ENCODE results near the gene MEAK7. TPM values are rescaled to one million over a fixed set of nuclear protein-coding genes. Genes with fewer than 3 reads are reported as not detected.

Gene MEAK7
- total RNA-seq, 4 donors from 2014 or later = 2.6 to 7.1 (median 5.0) TPM

DNA sequence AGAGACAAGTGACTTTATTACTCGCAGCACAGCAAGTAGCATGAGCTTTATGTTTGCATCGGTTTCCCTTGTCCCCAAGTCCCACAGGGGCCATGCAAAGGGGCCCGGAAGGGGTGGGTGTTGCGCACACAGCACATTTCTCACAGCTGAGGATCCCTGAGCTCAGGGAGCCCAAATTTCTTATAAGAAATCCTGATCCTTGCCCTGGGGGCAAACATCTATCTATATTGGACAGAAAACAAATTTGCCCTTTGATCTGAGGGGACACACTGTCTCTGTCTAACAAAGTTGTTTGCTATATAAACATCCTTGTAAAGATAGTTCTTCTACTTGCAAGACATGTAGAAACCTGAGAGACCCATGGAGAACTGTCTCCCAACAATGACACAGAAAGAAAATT, 35.7 kb upstream of the MEAK7 start:
- intact Hi-C loops (cut with DNase I; ENCODE audit: low total_unique reads) = no loop called here
- Histone ChIP-seq H3K27ac (no peak overlapping the region), H3K36me3 (no peaks in the 10 kb centered on the region), H3K27me3 (peaks cover 0 to 5% (median 0%) of the 10 kb centered on the region in 3 donors), H3K4me3 (no peak overlapping the region), H3K4me1 (peaks cover 7% of the 10 kb centered on the region in 2 donors), H3K9me3 (no peaks in the 10 kb centered on the region)
- no peak for DNase-seq
- ATAC-seq = no peak
- TF ChIP-seq, protein P1, sequence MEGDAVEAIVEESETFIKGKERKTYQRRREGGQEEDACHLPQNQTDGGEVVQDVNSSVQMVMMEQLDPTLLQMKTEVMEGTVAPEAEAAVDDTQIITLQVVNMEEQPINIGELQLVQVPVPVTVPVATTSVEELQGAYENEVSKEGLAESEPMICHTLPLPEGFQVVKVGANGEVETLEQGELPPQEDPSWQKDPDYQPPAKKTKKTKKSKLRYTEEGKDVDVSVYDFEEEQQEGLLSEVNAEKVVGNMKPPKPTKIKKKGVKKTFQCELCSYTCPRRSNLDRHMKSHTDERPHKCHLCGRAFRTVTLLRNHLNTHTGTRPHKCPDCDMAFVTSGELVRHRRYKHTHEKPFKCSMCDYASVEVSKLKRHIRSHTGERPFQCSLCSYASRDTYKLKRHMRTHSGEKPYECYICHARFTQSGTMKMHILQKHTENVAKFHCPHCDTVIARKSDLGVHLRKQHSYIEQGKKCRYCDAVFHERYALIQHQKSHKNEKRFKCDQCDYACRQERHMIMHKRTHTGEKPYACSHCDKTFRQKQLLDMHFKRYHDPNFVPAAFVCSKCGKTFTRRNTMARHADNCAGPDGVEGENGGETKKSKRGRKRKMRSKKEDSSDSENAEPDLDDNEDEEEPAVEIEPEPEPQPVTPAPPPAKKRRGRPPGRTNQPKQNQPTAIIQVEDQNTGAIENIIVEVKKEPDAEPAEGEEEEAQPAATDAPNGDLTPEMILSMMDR (IDR thresholded peaks at IDR 0.05 in 4 of 5, conservative IDR thresholded peaks at IDR 0.05 in 1 of 5) = no peak
- no peak for TF ChIP-seq POLR2A (IDR thresholded peaks at IDR 0.05)
- in situ Hi-C loops (cut with MboI; ENCODE audit: low sequenced_read_pairs in 4 of 4) = no loop called here

DNA sequence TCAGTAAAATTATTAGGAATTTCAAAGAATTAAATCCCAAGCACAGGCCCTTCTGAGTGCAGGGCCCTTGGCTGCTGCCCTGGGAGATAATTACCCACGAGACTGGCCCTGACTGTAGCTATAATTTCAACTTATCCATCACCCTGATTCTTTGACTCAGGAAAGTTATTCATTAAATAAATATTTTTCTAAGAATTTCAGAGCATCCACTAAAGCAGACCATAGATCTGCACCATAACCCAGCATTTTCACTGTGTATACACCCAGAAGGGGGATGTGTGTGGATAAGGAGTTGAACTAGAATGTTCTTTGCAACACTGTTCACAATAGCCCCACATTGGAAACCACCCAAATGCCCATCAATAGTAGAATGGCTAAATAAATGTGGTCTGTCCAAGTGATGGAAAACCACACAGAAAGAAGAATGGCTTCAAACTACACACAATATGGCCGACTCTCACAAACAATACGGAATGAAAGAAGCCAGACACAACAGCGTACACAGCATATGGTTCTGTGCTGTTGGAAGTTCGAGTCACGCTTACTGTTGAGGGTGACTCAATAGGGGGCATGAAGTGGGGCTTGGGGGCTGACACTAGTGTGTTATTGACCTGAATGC, 33.9 kb upstream of the MEAK7 start:
- Histone ChIP-seq H3K27ac (no peak overlapping the region), H3K36me3 (no peaks in the 10 kb centered on the region), H3K4me3 (no peak overlapping the region), H3K9me3 (no peaks in the 10 kb centered on the region), H3K4me1 (no peaks in the 10 kb centered on the region), H3K27me3 (no peaks in the 10 kb centered on the region)
- DNase-seq (no peak), ATAC-seq (no peak)
- no peak for TF ChIP-seq POLR2A (IDR thresholded peaks at IDR 0.05)
- TF ChIP-seq, protein P1 (IDR thresholded peaks at IDR 0.05 in 4 of 5, conservative IDR thresholded peaks at IDR 0.05 in 1 of 5) = no peak
- in situ Hi-C loops (cut with MboI; ENCODE audit: low sequenced_read_pairs in 4 of 4) (no loop called here), intact Hi-C loops (cut with DNase I; ENCODE audit: low total_unique reads) (no loop called here)

DNA sequence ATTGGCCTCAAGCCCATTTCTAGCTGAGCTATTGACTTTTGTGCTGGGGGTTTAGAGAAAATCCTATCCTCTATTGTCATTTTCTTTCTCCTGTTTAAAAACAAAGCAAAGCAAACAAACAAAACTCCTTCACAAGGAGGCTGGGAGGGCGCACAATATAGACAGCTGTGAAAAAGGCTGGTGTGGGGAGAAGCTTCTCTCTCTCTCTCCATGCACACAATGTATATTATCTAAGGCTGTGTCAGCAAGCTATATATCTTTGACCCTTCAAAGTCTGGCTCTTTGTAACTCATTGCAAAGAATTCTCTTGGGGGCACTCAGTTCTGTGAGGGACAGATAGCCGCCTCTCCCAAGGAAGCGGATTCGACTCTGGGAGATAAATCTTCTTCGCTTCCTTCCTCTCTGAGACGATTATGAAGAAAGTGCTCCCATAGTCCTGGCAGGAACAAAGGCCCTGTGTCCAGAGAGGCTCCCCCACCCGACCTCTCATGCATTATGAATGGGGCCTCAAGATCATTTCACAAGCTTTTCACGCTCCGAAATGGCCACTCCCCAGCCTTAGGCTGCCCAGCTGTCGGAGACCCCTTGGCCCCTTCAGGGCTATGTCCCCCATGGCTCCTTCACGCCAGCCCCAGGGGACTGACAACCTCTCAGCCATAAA, 33.2 kb upstream of the MEAK7 start:
- no peak overlapping the region for H3K27ac ChIP-seq

DNA sequence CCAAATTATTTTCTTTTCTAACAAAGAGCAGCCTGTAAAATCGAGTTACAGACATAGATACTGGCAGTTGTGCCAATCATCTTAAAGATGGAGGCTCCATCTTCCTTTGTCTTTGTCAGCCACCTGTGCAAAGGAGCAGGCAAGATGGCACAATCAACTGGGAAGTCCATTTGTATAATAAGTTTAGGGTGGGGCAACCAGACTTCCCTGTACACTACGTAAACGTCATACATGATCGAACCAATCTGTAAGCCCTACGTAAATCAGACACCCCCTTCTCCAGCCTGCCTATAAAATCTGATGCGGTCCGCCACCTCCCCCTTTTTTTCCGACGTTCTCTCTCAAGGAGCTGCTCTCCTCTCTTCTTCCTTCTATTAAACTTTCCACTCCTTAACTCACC, 31.4 kb upstream of the MEAK7 start:
- no peak overlapping the region for H3K4me3 ChIP-seq
- no peaks in the 10 kb centered on the region for H3K36me3 ChIP-seq
- no peaks in the 10 kb centered on the region for H3K9me3 ChIP-seq
- peaks cover 7 to 14% of the 10 kb centered on the region in 2 donors for H3K4me1 ChIP-seq
- no peak for ATAC-seq
- H3K27ac ChIP-seq = no peak overlapping the region
- intact Hi-C loops (cut with DNase I; ENCODE audit: low total_unique reads) (no loop called here), in situ Hi-C loops (cut with MboI; ENCODE audit: low sequenced_read_pairs in 4 of 4) (no loop called here)
- DNase-seq = no peak
- no peaks in the 10 kb centered on the region for H3K27me3 ChIP-seq
- no peak for TF ChIP-seq POLR2A (IDR thresholded peaks at IDR 0.05)
- TF ChIP-seq, protein P1 (IDR thresholded peaks at IDR 0.05 in 4 of 5, conservative IDR thresholded peaks at IDR 0.05 in 1 of 5) = no peak

More for the DNA sequence above, 33.2 kb upstream of the MEAK7 start:
- DNase-seq = no peak
- intact Hi-C loops (cut with DNase I; ENCODE audit: low total_unique reads) = no loop called here
- H3K9me3 ChIP-seq = no peaks in the 10 kb centered on the region
- ATAC-seq = no peak
- no peaks in the 10 kb centered on the region for H3K27me3 ChIP-seq
- in situ Hi-C loops (cut with MboI; ENCODE audit: low sequenced_read_pairs in 4 of 4) = no loop called here
- TF ChIP-seq POLR2A (IDR thresholded peaks at IDR 0.05) = no peak
- H3K4me1 ChIP-seq = peaks cover 0 to 2% of the 10 kb centered on the region in 2 donors
- no peak overlapping the region for H3K4me3 ChIP-seq
- H3K36me3 ChIP-seq = no peaks in the 10 kb centered on the region

DNA sequence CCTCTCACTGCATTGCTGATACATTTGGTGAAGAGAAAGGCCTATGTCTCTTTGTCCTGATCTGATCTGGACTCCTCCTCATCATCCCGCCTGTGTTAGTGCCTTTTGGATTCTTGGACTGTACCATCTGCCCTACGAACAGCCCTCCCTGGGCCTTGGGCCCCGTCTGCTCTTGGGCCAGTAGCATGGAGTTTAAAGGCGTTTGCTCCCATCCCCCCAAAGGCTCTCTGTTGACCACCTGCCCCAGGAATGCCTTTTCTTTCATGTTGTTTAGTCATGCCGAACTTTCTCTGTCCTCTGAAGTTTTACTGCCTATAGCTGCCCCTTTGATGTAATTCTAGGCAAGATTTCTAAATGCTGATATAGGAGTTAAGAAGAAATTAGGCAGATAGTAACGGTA, 30.9 kb upstream of the MEAK7 start:
- no peak overlapping the region for H3K4me3 ChIP-seq
- intact Hi-C loops (cut with DNase I; ENCODE audit: low total_unique reads) = no loop called here
- in situ Hi-C loops (cut with MboI; ENCODE audit: low sequenced_read_pairs in 4 of 4) = no loop called here
- H3K36me3 ChIP-seq = no peaks in the 10 kb centered on the region
- DNase-seq (no peak), ATAC-seq (no peak)
- H3K27me3 ChIP-seq = no peaks in the 10 kb centered on the region
- peaks cover 7 to 14% of the 10 kb centered on the region in 2 donors for H3K4me1 ChIP-seq
- TF ChIP-seq, protein P1 (IDR thresholded peaks at IDR 0.05 in 4 of 5, conservative IDR thresholded peaks at IDR 0.05 in 1 of 5) = no peak
- TF ChIP-seq POLR2A (IDR thresholded peaks at IDR 0.05) = no peak
- no peaks in the 10 kb centered on the region for H3K9me3 ChIP-seq
- H3K27ac ChIP-seq = no peak overlapping the region

All from gastrocnemius medialis (tissue), 4 donors.